Vagina (tissue), 2 donors: ENCODE results near the gene FCER2. TPM values are rescaled to one million over a fixed set of nuclear protein-coding genes. Genes with fewer than 3 reads are reported as not detected.

ENCODE experiments used
- DNase-seq, 2 donors: peaks; one replicate each; pipeline ENCODE4 v3.0.0-alpha.2; 2017; ENCODE audit errors: extremely low spot score in 2 of 2
- H3K27ac ChIP-seq: fragments of 200-600 bp; sonication (generic); one replicate; pipeline ENCODE4 v1.5.1; 2019
- H3K27me3 ChIP-seq: fragments of 200-600 bp; sonication (generic); one replicate; pipeline ENCODE4 v1.5.1; 2019
- H3K36me3 ChIP-seq, 2 donors: fragments of 200-600 bp; sonication (generic); one replicate each; pipeline ENCODE4 v1.5.1; 2017 to 2019
- H3K4me1 ChIP-seq: fragments of 200-600 bp; sonication (generic); one replicate; pipeline ENCODE4 v1.5.1; 2019
- H3K4me3 ChIP-seq, 2 donors: fragments of 200-600 bp; sonication (generic); 1 replicate in 1 of 2; 2 replicates in 1 of 2; pipeline ENCODE4 v1.5.1; 2016 to 2019
- H3K9me3 ChIP-seq: fragments of 200-600 bp; sonication (generic); one replicate; pipeline ENCODE4 v1.5.1; 2019
- POLR2A ChIP-seq, 2 donors: fragments of 450-650 bp; IDR thresholded peaks; one replicate each; pipeline ENCODE4 v1.6.1; 2017; ENCODE audit warnings: antibody characterized with exemption in 2 of 2, mild to moderate bottlenecking in 2 of 2, moderate library complexity in 2 of 2
- POLR2AphosphoS5 ChIP-seq, 2 donors: sonication (generic); formaldehyde crosslinking; IDR thresholded peaks; one replicate each; pipeline ENCODE4 v1.9.0; 2017; ENCODE audit warnings: antibody characterized with exemption in 2 of 2, mild to moderate bottlenecking in 2 of 2, low read depth in 1 of 2; ENCODE audit not compliant: insufficient read depth in 1 of 2
- intact Hi-C: fragments of 100-400 bp; cut with DNase I; formaldehyde crosslinking; loops from one replicate; pipeline ENCODE4 v1.15.1; 2023
- total RNA-seq: library from RNA; depleted of rRNA; stranded (reverse); fragments of >200 nt; gene quantifications from one replicate; pipeline ENCODE4 v1.2.3, GENCODE V29; 2016
- TF ChIP-seq, protein P1 (sequence below), 3 experiments: fragments of 450-650 bp in 2 of 3; fragments of 200-600 bp in 1 of 3; sonication (generic) in 1 of 3; IDR thresholded peaks; one replicate each; pipeline ENCODE4 v1.5.1; 2017 to 2019; ENCODE audit warnings: antibody characterized with exemption in 3 of 3, mild to moderate bottlenecking in 2 of 3, moderate library complexity in 2 of 3

FCER2 gene
- total RNA-seq, 1 donor from 2014 or later, result not detected

DNA sequence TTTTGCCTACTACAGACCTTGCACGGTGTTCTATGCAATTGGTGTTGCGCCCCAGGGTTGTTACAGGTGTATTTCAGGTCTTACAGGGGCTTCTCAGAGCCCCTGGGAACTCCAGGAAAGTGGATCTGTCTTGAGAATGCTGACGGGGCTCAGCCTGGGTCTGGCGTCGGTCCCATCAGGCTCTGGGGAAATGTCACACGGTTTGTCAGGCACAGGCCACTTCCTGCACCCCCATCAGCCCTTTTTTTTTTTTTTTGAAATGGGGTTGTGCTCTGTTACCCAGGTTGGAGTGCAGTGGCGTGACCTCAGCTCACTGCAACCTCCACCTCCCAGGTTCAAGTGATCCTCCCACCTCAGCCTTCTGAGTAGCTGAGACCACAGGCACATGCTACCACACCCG, 16.7 kb upstream of the FCER2 start:
- Histone ChIP-seq H3K4me3 (no peak overlapping the region), H3K27ac (no peak overlapping the region), H3K36me3 (no peaks in the 10 kb centered on the region), H3K9me3 (no peaks in the 10 kb centered on the region), H3K4me1 (no peaks in the 10 kb centered on the region), H3K27me3 (no peaks in the 10 kb centered on the region)
- intact Hi-C loops, result no loop called here
- TF ChIP-seq, protein P1, sequence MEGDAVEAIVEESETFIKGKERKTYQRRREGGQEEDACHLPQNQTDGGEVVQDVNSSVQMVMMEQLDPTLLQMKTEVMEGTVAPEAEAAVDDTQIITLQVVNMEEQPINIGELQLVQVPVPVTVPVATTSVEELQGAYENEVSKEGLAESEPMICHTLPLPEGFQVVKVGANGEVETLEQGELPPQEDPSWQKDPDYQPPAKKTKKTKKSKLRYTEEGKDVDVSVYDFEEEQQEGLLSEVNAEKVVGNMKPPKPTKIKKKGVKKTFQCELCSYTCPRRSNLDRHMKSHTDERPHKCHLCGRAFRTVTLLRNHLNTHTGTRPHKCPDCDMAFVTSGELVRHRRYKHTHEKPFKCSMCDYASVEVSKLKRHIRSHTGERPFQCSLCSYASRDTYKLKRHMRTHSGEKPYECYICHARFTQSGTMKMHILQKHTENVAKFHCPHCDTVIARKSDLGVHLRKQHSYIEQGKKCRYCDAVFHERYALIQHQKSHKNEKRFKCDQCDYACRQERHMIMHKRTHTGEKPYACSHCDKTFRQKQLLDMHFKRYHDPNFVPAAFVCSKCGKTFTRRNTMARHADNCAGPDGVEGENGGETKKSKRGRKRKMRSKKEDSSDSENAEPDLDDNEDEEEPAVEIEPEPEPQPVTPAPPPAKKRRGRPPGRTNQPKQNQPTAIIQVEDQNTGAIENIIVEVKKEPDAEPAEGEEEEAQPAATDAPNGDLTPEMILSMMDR (IDR thresholded peaks at IDR 0.05), result no peak
- TF ChIP-seq POLR2AphosphoS5 (IDR thresholded peaks at IDR 0.05; ENCODE audit: insufficient read depth in 1 of 2, low read depth in 1 of 2), result no peak
- no peak for TF ChIP-seq POLR2A (IDR thresholded peaks at IDR 0.05)
- no peak for DNase-seq

- H3K4me1 ChIP-seq, result no peaks in the 10 kb centered on the region
- no peak overlapping the region for H3K27ac ChIP-seq
- no peaks in the 10 kb centered on the region for H3K36me3 ChIP-seq
- intact Hi-C loops, result no loop called here
- DNase-seq, result no peak
- TF ChIP-seq POLR2A (IDR thresholded peaks at IDR 0.05) (no peak), POLR2AphosphoS5 (IDR thresholded peaks at IDR 0.05; ENCODE audit: insufficient read depth in 1 of 2, low read depth in 1 of 2) (no peak)
- TF ChIP-seq, protein P1 (IDR thresholded peaks at IDR 0.05), result no peak
- H3K4me3 ChIP-seq, result no peak overlapping the region
- H3K9me3 ChIP-seq, result no peaks in the 10 kb centered on the region
- no peaks in the 10 kb centered on the region for H3K27me3 ChIP-seq
Observed at GRCh38 chr19:7716762-7717161, 14.8 kb upstream of the FCER2 start.

- DNase-seq, result no peak
- no peak overlapping the region for H3K4me3 ChIP-seq
- H3K9me3 ChIP-seq, result no peaks in the 10 kb centered on the region
- H3K27me3 ChIP-seq, result no peaks in the 10 kb centered on the region
- no peak overlapping the region for H3K27ac ChIP-seq
- H3K36me3 ChIP-seq, result no peaks in the 10 kb centered on the region
- no peaks in the 10 kb centered on the region for H3K4me1 ChIP-seq
- intact Hi-C loops, result no loop called here
- no peak for TF ChIP-seq POLR2AphosphoS5 (IDR thresholded peaks at IDR 0.05; ENCODE audit: insufficient read depth in 1 of 2, low read depth in 1 of 2)
- no peak for TF ChIP-seq POLR2A (IDR thresholded peaks at IDR 0.05)
- TF ChIP-seq, protein P1 (IDR thresholded peaks at IDR 0.05), result no peak
Observed at GRCh38 chr19:7715671-7716070, 13.7 kb upstream of the FCER2 start.

DNA sequence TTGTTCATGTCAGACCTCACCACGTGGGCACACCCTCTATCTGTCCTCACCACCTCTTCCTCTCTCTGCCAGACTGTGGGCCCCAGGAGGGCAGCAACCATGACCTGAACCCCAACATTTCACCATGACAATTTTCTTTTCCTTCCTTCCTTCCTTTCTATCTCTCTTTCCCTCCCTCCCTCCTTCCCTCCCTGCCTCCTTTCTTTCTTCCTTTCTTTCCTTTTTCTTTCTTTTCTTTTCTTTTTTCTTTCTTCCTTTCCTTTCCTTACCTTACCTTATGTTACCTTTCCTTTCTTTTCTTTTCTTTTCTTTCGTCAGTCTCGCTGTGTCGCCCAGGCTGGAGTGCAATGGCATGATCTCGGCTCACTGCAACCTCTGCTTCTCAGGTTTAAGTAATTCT, 8.7 kb upstream of the FCER2 start:
- Histone ChIP-seq H3K27ac (no peak overlapping the region), H3K4me1 (no peaks in the 10 kb centered on the region), H3K36me3 (no peaks in the 10 kb centered on the region), H3K4me3 (no peak overlapping the region), H3K9me3 (no peaks in the 10 kb centered on the region), H3K27me3 (no peaks in the 10 kb centered on the region)
- intact Hi-C loops, result no loop called here
- TF ChIP-seq, protein P1 (IDR thresholded peaks at IDR 0.05), result no peak
- TF ChIP-seq POLR2AphosphoS5 (IDR thresholded peaks at IDR 0.05; ENCODE audit: insufficient read depth in 1 of 2, low read depth in 1 of 2), result no peak
- no peak for TF ChIP-seq POLR2A (IDR thresholded peaks at IDR 0.05)
- DNase-seq, result no peak

DNA sequence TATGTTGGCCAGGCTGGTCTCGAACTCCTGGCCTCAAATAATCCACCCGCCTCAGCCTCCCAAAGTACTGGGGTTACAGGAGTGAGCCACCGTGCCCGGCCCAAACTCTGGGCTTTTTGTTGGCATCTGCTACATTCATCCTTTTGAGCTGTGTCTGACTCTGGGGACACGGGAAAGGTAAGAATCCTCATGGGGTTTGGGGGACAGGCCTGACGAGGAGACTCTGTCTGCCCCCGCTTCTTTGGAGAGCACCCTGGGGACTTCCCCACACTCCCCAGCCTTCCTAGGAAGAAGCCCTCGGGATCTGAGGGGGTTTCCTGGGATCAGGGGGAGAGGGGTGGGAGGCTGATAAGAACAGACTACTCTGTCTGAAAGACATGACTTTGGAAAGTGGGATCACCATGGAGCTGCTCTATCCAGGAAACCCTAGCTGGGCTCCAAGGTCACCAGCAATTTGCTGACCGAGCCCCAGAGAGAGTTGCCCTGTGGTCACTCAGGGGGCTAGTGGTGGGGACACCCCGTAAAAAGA, 8.1 kb upstream of the FCER2 start:
- no peak for DNase-seq
- intact Hi-C loops, result no loop called here
- Histone ChIP-seq H3K4me1 (no peaks in the 10 kb centered on the region), H3K9me3 (no peaks in the 10 kb centered on the region), H3K27ac (no peak overlapping the region), H3K27me3 (no peaks in the 10 kb centered on the region), H3K36me3 (no peaks in the 10 kb centered on the region), H3K4me3 (no peak overlapping the region)
- TF ChIP-seq, protein P1 (IDR thresholded peaks at IDR 0.05), result no peak
- TF ChIP-seq POLR2AphosphoS5 (IDR thresholded peaks at IDR 0.05; ENCODE audit: insufficient read depth in 1 of 2, low read depth in 1 of 2) (no peak), POLR2A (IDR thresholded peaks at IDR 0.05) (no peak)
